KG1 (cell line): ENCODE results near the gene IL17B.

ENCODE experiments used
- DNase-seq: peaks from one replicate; lab custom pipeline; 2025; lab: John Stamatoyannopoulos, UW

IL17B gene

GRCh38 chr5:149357370-149358293 is 21.5 kb downstream of the IL17B start, which contains the start of gene PCYOX1L:
Gene PCYOX1L (plus strand): TSS chr5:149358046. CDS start chr5:149358069, 23 bp downstream.
- DNase-seq = peak; percentile 4

GRCh38 chr5:149356391-149356790 is 22.7 kb downstream of the IL17B start:
- DNase-seq = no peak

- DNase-seq = no peak
These were observed 23.4 kb downstream of the IL17B start for GRCh38 chr5:149355688-149356087.

- no peak for DNase-seq
These were observed 25.2 kb downstream of the IL17B start for GRCh38 chr5:149353911-149354310.

- no peak for DNase-seq
These were observed 26.9 kb downstream of the IL17B start for GRCh38 chr5:149352169-149352568.

DNA sequence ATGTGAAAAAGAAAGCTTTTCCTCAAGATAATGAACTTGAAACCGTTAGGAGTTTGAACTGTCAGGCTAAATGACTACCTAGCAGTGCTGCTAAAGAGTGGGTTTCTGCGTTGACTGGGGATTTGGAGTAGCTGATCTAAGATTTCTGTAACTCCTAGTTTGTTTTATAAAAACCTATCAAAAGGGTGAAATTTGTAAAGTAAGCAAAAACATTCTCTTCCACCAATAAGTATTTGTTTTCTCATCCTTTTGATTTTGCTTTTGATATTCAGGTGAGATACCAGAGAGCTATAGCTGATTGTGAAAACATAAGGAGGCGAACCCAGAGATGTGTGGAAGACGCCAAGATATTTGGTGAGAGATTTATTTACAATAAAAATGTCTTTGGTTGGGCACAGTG is 29.7 kb downstream of the IL17B start:
- no peak for DNase-seq

DNA sequence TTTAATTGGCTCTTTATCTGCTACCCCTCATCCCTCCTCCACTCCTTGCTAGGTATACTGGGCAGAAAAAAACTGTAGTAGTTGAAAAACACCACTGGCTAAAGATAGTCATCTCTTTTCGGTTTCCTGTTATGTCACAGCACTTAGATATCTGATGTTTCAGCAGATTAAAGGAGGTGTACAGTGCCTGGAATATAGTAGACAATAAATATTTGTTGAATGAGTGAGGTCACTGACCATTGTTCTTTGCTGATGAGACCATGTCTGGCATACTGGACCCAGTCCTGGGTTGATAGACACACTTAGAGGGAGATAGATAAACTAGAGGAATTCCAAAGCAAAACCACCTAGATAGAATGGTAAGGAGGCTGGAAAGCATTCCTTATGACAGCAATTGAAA is 30.6 kb downstream of the IL17B start:
- DNase-seq = no peak

- no peak for DNase-seq
These were observed 33.2 kb downstream of the IL17B start for GRCh38 chr5:149345892-149346222.

- peak; percentile 24 for DNase-seq
These were observed 33.8 kb downstream of the IL17B start, which contains the start of gene GRPEL2 for GRCh38 chr5:149345147-149345891. Gene GRPEL2 (plus strand): TSS chr5:149345499. CDS start chr5:149345540, 41 bp downstream.

- no peak for DNase-seq
These were observed 34.9 kb downstream of the IL17B start for GRCh38 chr5:149344151-149344550.

- no peak for DNase-seq
These were observed 37.2 kb downstream of the IL17B start for GRCh38 chr5:149341876-149342275.

DNA sequence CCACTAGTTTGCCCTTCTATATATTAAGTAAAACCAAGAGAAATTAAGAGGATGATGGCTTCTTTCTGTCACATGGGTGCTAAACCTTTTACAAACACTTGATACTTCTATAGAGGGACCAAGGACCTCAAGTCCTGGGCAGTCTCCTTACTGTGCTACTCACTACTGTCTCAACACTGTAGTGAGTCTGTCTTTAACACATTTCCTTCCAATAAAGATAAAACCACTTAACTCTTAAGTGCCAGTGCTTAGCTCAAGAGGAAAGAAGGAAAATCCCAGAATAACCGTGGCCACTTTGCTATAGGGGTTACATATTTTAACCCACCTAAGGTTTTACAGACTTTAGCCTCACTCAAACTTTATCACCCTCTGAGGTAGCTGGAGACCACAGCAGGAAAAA is 38.2 kb downstream of the IL17B start:
- DNase-seq = no peak

DNA sequence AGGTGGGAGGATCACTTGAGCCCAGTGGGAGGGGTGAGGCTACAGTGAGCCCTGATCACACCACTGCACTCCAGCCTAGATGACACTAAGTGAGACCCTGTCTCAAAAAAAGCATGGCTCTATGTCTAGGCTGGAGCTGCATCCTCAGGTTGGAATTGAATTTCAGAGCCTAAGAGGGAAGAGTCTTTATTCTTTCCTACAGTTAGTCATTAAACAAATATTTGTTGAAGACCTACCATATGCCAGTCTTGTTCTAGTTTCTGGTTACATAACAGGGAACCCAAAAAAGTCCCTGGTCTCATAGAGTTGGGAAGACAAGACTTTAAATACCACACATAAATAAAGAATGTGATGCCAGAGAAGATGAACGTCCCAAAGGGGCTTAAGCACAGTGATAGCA is 40.7 kb downstream of the IL17B start:
- DNase-seq = no peak

GRCh38 chr5:149337736-149338135 is 41.4 kb downstream of the IL17B start:
- no peak for DNase-seq

- no peak for DNase-seq
These were observed 45.2 kb downstream of the IL17B start for GRCh38 chr5:149333711-149334443.

DNA sequence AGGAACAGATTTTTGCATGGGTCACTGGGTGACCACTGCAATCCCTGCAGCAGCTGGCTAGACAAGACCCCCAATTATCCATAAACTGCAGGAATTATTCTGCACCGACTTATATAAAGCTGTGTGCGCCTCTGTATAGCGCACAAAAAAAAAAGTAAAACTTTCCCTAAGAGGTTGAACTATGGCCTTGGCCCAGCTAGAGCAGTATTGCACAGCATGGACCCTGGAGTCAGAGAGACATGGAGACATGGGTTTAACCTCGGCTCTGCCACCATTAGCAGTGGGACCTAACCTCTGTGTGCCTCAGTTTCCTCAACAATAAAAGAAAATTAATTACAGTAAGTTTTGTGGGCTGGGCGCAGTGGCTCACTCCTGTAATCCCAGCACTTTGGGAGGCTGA is 50.9 kb downstream of the IL17B start:
- no peak for DNase-seq

GRCh38 chr5:149326611-149327010 is 52.5 kb downstream of the IL17B start:
- DNase-seq = no peak

- DNase-seq = no peak
These were observed 53.2 kb downstream of the IL17B start for GRCh38 chr5:149325894-149326293.

GRCh38 chr5:149325166-149325735 is 53.8 kb downstream of the IL17B start:
- DNase-seq = no peak

- DNase-seq = no peak
These were observed 54.5 kb downstream of the IL17B start for GRCh38 chr5:149324641-149325040.
